ENCODE data around the gene HTR2A.

The HTR2A gene

GRCh38 chr13:46871557-46871956 is 25.3 kb downstream of the HTR2A start:
- Histone ChIP-seq H3K36me3 (ENCODE audit: control insufficient read depth in 2 of 2, insufficient read depth in 2 of 2, low read length in 2 of 2) (no peaks in the 10 kb centered on the region), H3K4me1 (ENCODE audit: control insufficient read depth, insufficient read depth, low read length) (no peaks in the 10 kb centered on the region), H3K27me3 (ENCODE audit: control insufficient read depth in 1 of 2, insufficient read depth in 2 of 2, low read length in 2 of 2) (no peaks in the 10 kb centered on the region), H3K27ac (ENCODE audit: low read length) (no peak overlapping the region), H3K9ac (ENCODE audit: low read length in 2 of 2) (no peak overlapping the region), H3K9me3 (ENCODE audit: control insufficient read depth in 2 of 2, low read length in 2 of 2) (no peaks in the 10 kb centered on the region), H3K4me3 (ENCODE audit: low read length in 2 of 2) (no peak overlapping the region)

- no peak overlapping the region for H3K9ac ChIP-seq (ENCODE audit: low read length in 2 of 2)
- H3K36me3 ChIP-seq (ENCODE audit: control insufficient read depth in 2 of 2, insufficient read depth in 2 of 2, low read length in 2 of 2) = no peaks in the 10 kb centered on the region
- no peaks in the 10 kb centered on the region for H3K9me3 ChIP-seq (ENCODE audit: control insufficient read depth in 2 of 2, low read length in 2 of 2)
- H3K27ac ChIP-seq (ENCODE audit: low read length) = no peak overlapping the region
- H3K4me1 ChIP-seq (ENCODE audit: control insufficient read depth, insufficient read depth, low read length) = peaks cover 3% of the 10 kb centered on the region
- no peak overlapping the region for H3K4me3 ChIP-seq (ENCODE audit: low read length in 2 of 2)
- H3K27me3 ChIP-seq (ENCODE audit: control insufficient read depth in 1 of 2, insufficient read depth in 2 of 2, low read length in 2 of 2) = no peaks in the 10 kb centered on the region
Observed at GRCh38 chr13:46868091-46868490, 28.8 kb downstream of the HTR2A start.

GRCh38 chr13:46866150-46866549 is 30.7 kb downstream of the HTR2A start:
- Histone ChIP-seq H3K36me3 (ENCODE audit: control insufficient read depth in 2 of 2, insufficient read depth in 2 of 2, low read length in 2 of 2) (no peaks in the 10 kb centered on the region), H3K27ac (ENCODE audit: low read length) (no peak overlapping the region), H3K9me3 (ENCODE audit: control insufficient read depth in 2 of 2, low read length in 2 of 2) (no peaks in the 10 kb centered on the region), H3K9ac (ENCODE audit: low read length in 2 of 2) (no peak overlapping the region), H3K27me3 (ENCODE audit: control insufficient read depth in 1 of 2, insufficient read depth in 2 of 2, low read length in 2 of 2) (no peaks in the 10 kb centered on the region), H3K4me1 (ENCODE audit: control insufficient read depth, insufficient read depth, low read length) (peaks cover 3% of the 10 kb centered on the region), H3K4me3 (ENCODE audit: low read length in 2 of 2) (no peak overlapping the region)

GRCh38 chr13:46864941-46865340 is 31.9 kb downstream of the HTR2A start:
- no peaks in the 10 kb centered on the region for H3K9me3 ChIP-seq (ENCODE audit: control insufficient read depth in 2 of 2, low read length in 2 of 2)
- no peak overlapping the region for H3K27ac ChIP-seq (ENCODE audit: low read length)
- peaks cover 3% of the 10 kb centered on the region for H3K4me1 ChIP-seq (ENCODE audit: control insufficient read depth, insufficient read depth, low read length)
- H3K27me3 ChIP-seq (ENCODE audit: control insufficient read depth in 1 of 2, insufficient read depth in 2 of 2, low read length in 2 of 2) = no peaks in the 10 kb centered on the region
- no peak overlapping the region for H3K9ac ChIP-seq (ENCODE audit: low read length in 2 of 2)
- H3K4me3 ChIP-seq (ENCODE audit: low read length in 2 of 2) = no peak overlapping the region
- no peaks in the 10 kb centered on the region for H3K36me3 ChIP-seq (ENCODE audit: control insufficient read depth in 2 of 2, insufficient read depth in 2 of 2, low read length in 2 of 2)

GRCh38 chr13:46861959-46862358 is 34.9 kb downstream of the HTR2A start:
- no peak overlapping the region for H3K4me3 ChIP-seq (ENCODE audit: low read length in 2 of 2)
- H3K36me3 ChIP-seq (ENCODE audit: control insufficient read depth in 2 of 2, insufficient read depth in 2 of 2, low read length in 2 of 2) = no peaks in the 10 kb centered on the region
- H3K4me1 ChIP-seq (ENCODE audit: control insufficient read depth, insufficient read depth, low read length) = peaks cover 3% of the 10 kb centered on the region
- H3K27me3 ChIP-seq (ENCODE audit: control insufficient read depth in 1 of 2, insufficient read depth in 2 of 2, low read length in 2 of 2) = no peaks in the 10 kb centered on the region
- H3K9ac ChIP-seq (ENCODE audit: low read length in 2 of 2) = no peak overlapping the region
- H3K9me3 ChIP-seq (ENCODE audit: control insufficient read depth in 2 of 2, low read length in 2 of 2) = no peaks in the 10 kb centered on the region
- H3K27ac ChIP-seq (ENCODE audit: low read length) = no peak overlapping the region

- Histone ChIP-seq H3K27ac (ENCODE audit: low read length) (no peak overlapping the region), H3K4me1 (ENCODE audit: control insufficient read depth, insufficient read depth, low read length) (no peaks in the 10 kb centered on the region), H3K4me3 (ENCODE audit: low read length in 2 of 2) (no peak overlapping the region), H3K36me3 (ENCODE audit: control insufficient read depth in 2 of 2, insufficient read depth in 2 of 2, low read length in 2 of 2) (no peaks in the 10 kb centered on the region), H3K9ac (ENCODE audit: low read length in 2 of 2) (no peak overlapping the region), H3K27me3 (ENCODE audit: control insufficient read depth in 1 of 2, insufficient read depth in 2 of 2, low read length in 2 of 2) (no peaks in the 10 kb centered on the region), H3K9me3 (ENCODE audit: control insufficient read depth in 2 of 2, low read length in 2 of 2) (no peaks in the 10 kb centered on the region)
Observed at GRCh38 chr13:46860722-46861121, 36.1 kb downstream of the HTR2A start.

- H3K27ac ChIP-seq (ENCODE audit: low read length) = no peak overlapping the region
- H3K27me3 ChIP-seq (ENCODE audit: control insufficient read depth in 1 of 2, insufficient read depth in 2 of 2, low read length in 2 of 2) = no peaks in the 10 kb centered on the region
- H3K36me3 ChIP-seq (ENCODE audit: control insufficient read depth in 2 of 2, insufficient read depth in 2 of 2, low read length in 2 of 2) = no peaks in the 10 kb centered on the region
- H3K4me3 ChIP-seq (ENCODE audit: low read length in 2 of 2) = no peak overlapping the region
- no peak overlapping the region for H3K9ac ChIP-seq (ENCODE audit: low read length in 2 of 2)
- H3K4me1 ChIP-seq (ENCODE audit: control insufficient read depth, insufficient read depth, low read length) = no peaks in the 10 kb centered on the region
- H3K9me3 ChIP-seq (ENCODE audit: control insufficient read depth in 2 of 2, low read length in 2 of 2) = no peaks in the 10 kb centered on the region
Observed at GRCh38 chr13:46858776-46859175, 38.1 kb downstream of the HTR2A start.

- Histone ChIP-seq H3K4me3 (ENCODE audit: low read length in 2 of 2) (no peak overlapping the region), H3K27ac (ENCODE audit: low read length) (no peak overlapping the region), H3K9me3 (ENCODE audit: control insufficient read depth in 2 of 2, low read length in 2 of 2) (no peaks in the 10 kb centered on the region), H3K9ac (ENCODE audit: low read length in 2 of 2) (no peak overlapping the region), H3K4me1 (ENCODE audit: control insufficient read depth, insufficient read depth, low read length) (no peaks in the 10 kb centered on the region), H3K27me3 (ENCODE audit: control insufficient read depth in 1 of 2, insufficient read depth in 2 of 2, low read length in 2 of 2) (no peaks in the 10 kb centered on the region), H3K36me3 (ENCODE audit: control insufficient read depth in 2 of 2, insufficient read depth in 2 of 2, low read length in 2 of 2) (no peaks in the 10 kb centered on the region)
Observed at GRCh38 chr13:46858163-46858562, 38.7 kb downstream of the HTR2A start.

- no peak overlapping the region for H3K4me3 ChIP-seq (ENCODE audit: low read length in 2 of 2)
- H3K36me3 ChIP-seq (ENCODE audit: control insufficient read depth in 2 of 2, insufficient read depth in 2 of 2, low read length in 2 of 2) = no peaks in the 10 kb centered on the region
- no peaks in the 10 kb centered on the region for H3K4me1 ChIP-seq (ENCODE audit: control insufficient read depth, insufficient read depth, low read length)
- H3K9ac ChIP-seq (ENCODE audit: low read length in 2 of 2) = no peak overlapping the region
- no peaks in the 10 kb centered on the region for H3K9me3 ChIP-seq (ENCODE audit: control insufficient read depth in 2 of 2, low read length in 2 of 2)
- H3K27ac ChIP-seq (ENCODE audit: low read length) = no peak overlapping the region
- H3K27me3 ChIP-seq (ENCODE audit: control insufficient read depth in 1 of 2, insufficient read depth in 2 of 2, low read length in 2 of 2) = no peaks in the 10 kb centered on the region
Observed at GRCh38 chr13:46855664-46856063, 41.2 kb downstream of the HTR2A start.

- H3K27ac ChIP-seq (ENCODE audit: low read length) = no peak overlapping the region
- H3K9ac ChIP-seq (ENCODE audit: low read length in 2 of 2) = no peak overlapping the region
- no peaks in the 10 kb centered on the region for H3K36me3 ChIP-seq (ENCODE audit: control insufficient read depth in 2 of 2, insufficient read depth in 2 of 2, low read length in 2 of 2)
- no peaks in the 10 kb centered on the region for H3K27me3 ChIP-seq (ENCODE audit: control insufficient read depth in 1 of 2, insufficient read depth in 2 of 2, low read length in 2 of 2)
- no peaks in the 10 kb centered on the region for H3K9me3 ChIP-seq (ENCODE audit: control insufficient read depth in 2 of 2, low read length in 2 of 2)
- H3K4me1 ChIP-seq (ENCODE audit: control insufficient read depth, insufficient read depth, low read length) = no peaks in the 10 kb centered on the region
- H3K4me3 ChIP-seq (ENCODE audit: low read length in 2 of 2) = no peak overlapping the region
Observed at GRCh38 chr13:46855166-46855565, 41.7 kb downstream of the HTR2A start.

- H3K4me1 ChIP-seq (ENCODE audit: control insufficient read depth, insufficient read depth, low read length) = no peaks in the 10 kb centered on the region
- H3K27ac ChIP-seq (ENCODE audit: low read length) = no peak overlapping the region
- H3K9me3 ChIP-seq (ENCODE audit: control insufficient read depth in 2 of 2, low read length in 2 of 2) = no peaks in the 10 kb centered on the region
- H3K36me3 ChIP-seq (ENCODE audit: control insufficient read depth in 2 of 2, insufficient read depth in 2 of 2, low read length in 2 of 2) = no peaks in the 10 kb centered on the region
- H3K4me3 ChIP-seq (ENCODE audit: low read length in 2 of 2) = no peak overlapping the region
- H3K27me3 ChIP-seq (ENCODE audit: control insufficient read depth in 1 of 2, insufficient read depth in 2 of 2, low read length in 2 of 2) = no peaks in the 10 kb centered on the region
- H3K9ac ChIP-seq (ENCODE audit: low read length in 2 of 2) = no peak overlapping the region
Observed at GRCh38 chr13:46852168-46852567, 44.7 kb downstream of the HTR2A start.

GRCh38 chr13:46850214-46850613 is 46.6 kb downstream of the HTR2A start:
- Histone ChIP-seq H3K9ac (ENCODE audit: low read length in 2 of 2) (no peak overlapping the region), H3K27ac (ENCODE audit: low read length) (no peak overlapping the region), H3K4me3 (ENCODE audit: low read length in 2 of 2) (no peak overlapping the region), H3K9me3 (ENCODE audit: control insufficient read depth in 2 of 2, low read length in 2 of 2) (no peaks in the 10 kb centered on the region), H3K27me3 (ENCODE audit: control insufficient read depth in 1 of 2, insufficient read depth in 2 of 2, low read length in 2 of 2) (no peaks in the 10 kb centered on the region), H3K36me3 (ENCODE audit: control insufficient read depth in 2 of 2, insufficient read depth in 2 of 2, low read length in 2 of 2) (no peaks in the 10 kb centered on the region), H3K4me1 (ENCODE audit: control insufficient read depth, insufficient read depth, low read length) (no peaks in the 10 kb centered on the region)
